Spinal cord (tissue), 10 donors: ENCODE results near the gene ETFB. TPM values are rescaled to one million over a fixed set of nuclear protein-coding genes. Genes with fewer than 3 reads are reported as not detected.
A peak's percentile ranks its signal among the peaks of the same experiment; 100 is the strongest.

Experiments used
- DNase-seq, 6 donors: peaks; one replicate each; pipeline versions ENCODE4 v3.0.0 to v3.0.0-alpha.2; 2013 to 2015; ENCODE audit warnings: low spot score in 6 of 6, low read depth in 4 of 6
- H3K27ac ChIP-seq: one replicate; pipeline ENCODE4 v1.5.1; 2013; ENCODE audit warnings: low read depth, low read length, control low read depth
- H3K27me3 ChIP-seq: one replicate; pipeline ENCODE4 v1.6.1; 2013; ENCODE audit warnings: low read length; ENCODE audit not compliant: control insufficient read depth, insufficient read depth
- H3K36me3 ChIP-seq: one replicate; pipeline ENCODE4 v1.6.1; 2013; ENCODE audit warnings: low read length; ENCODE audit not compliant: control insufficient read depth, insufficient read depth
- H3K4me1 ChIP-seq: one replicate; pipeline ENCODE4 v1.6.1; 2013; ENCODE audit warnings: low read length; ENCODE audit not compliant: control insufficient read depth, insufficient read depth
- H3K4me3 ChIP-seq: one replicate; pipeline ENCODE4 v1.5.1; 2013; ENCODE audit warnings: low read depth, low read length, control low read depth
- H3K9me3 ChIP-seq: one replicate; pipeline ENCODE4 v1.6.1; 2013; ENCODE audit warnings: low read length; ENCODE audit not compliant: control insufficient read depth, insufficient read depth
- WGBS: methylation state at CpG from one replicate; pipeline ENCODE4 v1.1.5; 2013; ENCODE audit warnings: missing lambda C conversion rate; ENCODE audit not compliant: insufficient coverage; 5-methylcytosine and 5-hydroxymethylcytosine counted together
- polyA plus RNA-seq, 2 donors: library from polyadenylated mRNA; unstranded; fragments of 120-200 nt; gene quantifications; one replicate each; pipeline ENCODE4 v1.2.1, GENCODE V29; 2013; ENCODE audit not compliant: insufficient read length in 2 of 2
- total RNA-seq, 2 donors: library from RNA; depleted of rRNA in 1 of 2; stranded (reverse); fragments of 120-200 nt in 1 of 2; fragments of >200 nt in 1 of 2; gene quantifications; one replicate each; pipeline versions ENCODE4 v1.2.3 to v1.2.4, GENCODE V29; 2013 to 2014
- donor health status: healthy.

The ETFB gene
- total and polyA plus RNA-seq, 4 donors, result 40.2 to 196 (median 97.4) TPM

- H3K27me3 ChIP-seq, result no peaks in the 10 kb centered on the region
- WGBS, result 26% methylated on average over 8 of the region's 12 CpGs
- H3K4me1 ChIP-seq, result peaks cover 15% of the 10 kb centered on the region
- no peak overlapping the region for H3K4me3 ChIP-seq
- no peaks in the 10 kb centered on the region for H3K9me3 ChIP-seq
- peak in 2 of 6 donors; percentile 38 to 80 for DNase-seq
- H3K36me3 ChIP-seq, result peaks cover 31% of the 10 kb centered on the region
- peak overlapping the region; percentile 80 for H3K27ac ChIP-seq
Observed at GRCh38 chr19:51354103-51354741, 12.0 kb downstream of the ETFB start.

GRCh38 chr19:51352783-51353360 lies 13.3 kb downstream of the ETFB start:
- DNase-seq, result no peak
- 91% methylated on average over 14 of the region's 16 CpGs for WGBS
- H3K9me3 ChIP-seq, result no peaks in the 10 kb centered on the region
- H3K4me1 ChIP-seq, result peaks cover 15% of the 10 kb centered on the region
- H3K36me3 ChIP-seq, result peaks cover 34% of the 10 kb centered on the region
- no peak overlapping the region for H3K4me3 ChIP-seq
- H3K27ac ChIP-seq, result no peak overlapping the region
- H3K27me3 ChIP-seq, result no peaks in the 10 kb centered on the region

GRCh38 chr19:51351266-51351990 lies 14.8 kb downstream of the ETFB start:
- Histone ChIP-seq H3K4me3 (no peak overlapping the region), H3K4me1 (peaks cover 15% of the 10 kb centered on the region), H3K27ac (no peak overlapping the region), H3K36me3 (peaks cover 44% of the 10 kb centered on the region), H3K9me3 (no peaks in the 10 kb centered on the region), H3K27me3 (no peaks in the 10 kb centered on the region)
- DNase-seq, result no peak
- 97% methylated on average over 11 of the region's 11 CpGs for WGBS

- WGBS, result 94% methylated on average over 9 of the region's 10 CpGs
- no peak overlapping the region for H3K4me3 ChIP-seq
- no peaks in the 10 kb centered on the region for H3K9me3 ChIP-seq
- H3K27ac ChIP-seq, result no peak overlapping the region
- no peaks in the 10 kb centered on the region for H3K27me3 ChIP-seq
- DNase-seq, result no peak
- peaks cover 49% of the 10 kb centered on the region for H3K36me3 ChIP-seq
- no peaks in the 10 kb centered on the region for H3K4me1 ChIP-seq
Observed at GRCh38 chr19:51347209-51347928, 18.8 kb downstream of the ETFB start.

- 83% methylated on average over 8 of the region's 17 CpGs for WGBS
- no peaks in the 10 kb centered on the region for H3K27me3 ChIP-seq
- H3K36me3 ChIP-seq, result peaks cover 44% of the 10 kb centered on the region
- no peaks in the 10 kb centered on the region for H3K9me3 ChIP-seq
- H3K27ac ChIP-seq, result no peak overlapping the region
- H3K4me1 ChIP-seq, result peaks cover 3% of the 10 kb centered on the region
- DNase-seq, result no peak
- H3K4me3 ChIP-seq, result no peak overlapping the region
Observed at GRCh38 chr19:51346742-51347141, 19.4 kb downstream of the ETFB start.

- peaks cover 4% of the 10 kb centered on the region for H3K27me3 ChIP-seq
- no peak for DNase-seq
- H3K4me3 ChIP-seq, result no peak overlapping the region
- no peak overlapping the region for H3K27ac ChIP-seq
- peaks cover 7% of the 10 kb centered on the region for H3K4me1 ChIP-seq
- peaks cover 34% of the 10 kb centered on the region for H3K36me3 ChIP-seq
- no peaks in the 10 kb centered on the region for H3K9me3 ChIP-seq
- WGBS, result 97% methylated on average over 9 of the region's 9 CpGs
Observed at GRCh38 chr19:51345076-51345620, 21.0 kb downstream of the ETFB start.

- Histone ChIP-seq H3K27me3 (peaks cover 8% of the 10 kb centered on the region), H3K36me3 (peaks cover 23% of the 10 kb centered on the region), H3K27ac (no peak overlapping the region), H3K4me3 (no peak overlapping the region), H3K9me3 (no peaks in the 10 kb centered on the region), H3K4me1 (peaks cover 21% of the 10 kb centered on the region)
- DNase-seq, result no peak
- WGBS, result 62% methylated on average over 8 of the region's 9 CpGs
Observed at GRCh38 chr19:51342631-51343569, 23.3 kb downstream of the ETFB start.

GRCh38 chr19:51341976-51342580 lies 24.1 kb downstream of the ETFB start, which contains the start of gene VSIG10L:
VSIG10L (minus strand) TSS chr19:51342139; CDS start chr19:51342124, 15 bp downstream.
- Histone ChIP-seq H3K9me3 (no peaks in the 10 kb centered on the region), H3K27ac (no peak within 1 kb of the TSS), H3K27me3 (peaks cover 8% of the 10 kb centered on the region), H3K4me3 (no peak within 1 kb of the TSS), H3K4me1 (peaks cover 21% of the 10 kb centered on the region), H3K36me3 (peaks cover 22% of the 10 kb centered on the region)
- no peak for DNase-seq
- WGBS, result 62% methylated on average over 3 of the region's 3 CpGs
